OCI-LY1 (cell line): Measurements from ENCODE around the gene SI.

Experiments used
- EZH2 ChIP-seq: fragments of 200-600 bp; sonication (generic), shearing (Covaris generic); IDR thresholded peaks from 2 replicates; pipeline ENCODE4 v1.8.0; 2017; ENCODE audit warnings: borderline replicate concordance, mixed run types, mild to moderate bottlenecking, antibody characterized with exemption, low read length, moderate library complexity, mixed read lengths
- TF ChIP-seq, protein P1 (sequence below): fragments of 200-600 bp; sonication (generic), shearing (Covaris generic); IDR thresholded peaks from 2 replicates; pipeline ENCODE4 v1.5.1; 2017; ENCODE audit warnings: mild to moderate bottlenecking, antibody characterized with exemption, low read length, moderate library complexity, mixed read lengths

DNA sequence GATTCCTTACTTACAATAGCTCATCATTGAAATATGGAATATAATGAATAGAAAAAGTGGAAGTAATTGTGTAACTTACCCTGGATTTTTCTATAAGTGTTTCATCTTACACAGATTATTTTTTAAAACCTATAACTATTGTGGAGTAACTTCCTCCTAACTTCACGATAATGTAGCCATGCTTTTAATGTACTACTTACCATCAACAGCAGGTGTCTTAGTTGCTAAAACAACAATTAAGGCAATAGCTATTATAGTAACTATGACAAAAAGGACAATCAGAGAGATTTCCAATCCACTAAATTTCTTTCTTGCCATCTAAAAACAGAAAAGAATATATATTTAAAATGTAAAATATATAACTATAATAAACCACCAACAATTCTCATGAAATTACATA, 2.6 kb downstream of the SI start:
- TF ChIP-seq, protein P1, sequence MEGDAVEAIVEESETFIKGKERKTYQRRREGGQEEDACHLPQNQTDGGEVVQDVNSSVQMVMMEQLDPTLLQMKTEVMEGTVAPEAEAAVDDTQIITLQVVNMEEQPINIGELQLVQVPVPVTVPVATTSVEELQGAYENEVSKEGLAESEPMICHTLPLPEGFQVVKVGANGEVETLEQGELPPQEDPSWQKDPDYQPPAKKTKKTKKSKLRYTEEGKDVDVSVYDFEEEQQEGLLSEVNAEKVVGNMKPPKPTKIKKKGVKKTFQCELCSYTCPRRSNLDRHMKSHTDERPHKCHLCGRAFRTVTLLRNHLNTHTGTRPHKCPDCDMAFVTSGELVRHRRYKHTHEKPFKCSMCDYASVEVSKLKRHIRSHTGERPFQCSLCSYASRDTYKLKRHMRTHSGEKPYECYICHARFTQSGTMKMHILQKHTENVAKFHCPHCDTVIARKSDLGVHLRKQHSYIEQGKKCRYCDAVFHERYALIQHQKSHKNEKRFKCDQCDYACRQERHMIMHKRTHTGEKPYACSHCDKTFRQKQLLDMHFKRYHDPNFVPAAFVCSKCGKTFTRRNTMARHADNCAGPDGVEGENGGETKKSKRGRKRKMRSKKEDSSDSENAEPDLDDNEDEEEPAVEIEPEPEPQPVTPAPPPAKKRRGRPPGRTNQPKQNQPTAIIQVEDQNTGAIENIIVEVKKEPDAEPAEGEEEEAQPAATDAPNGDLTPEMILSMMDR, result no peak
- no peak for TF ChIP-seq EZH2
